GM19043 (cell line): ENCODE data around the gene PACRG.

ENCODE experiments used
- ATAC-seq: cut with Tn5 transposase; IDR thresholded peaks from one replicate; pipeline ENCODE4 v1.9.1; 2021; ENCODE audit warnings: low read depth; ENCODE audit not compliant: unreplicated experiment

PACRG gene

DNA sequence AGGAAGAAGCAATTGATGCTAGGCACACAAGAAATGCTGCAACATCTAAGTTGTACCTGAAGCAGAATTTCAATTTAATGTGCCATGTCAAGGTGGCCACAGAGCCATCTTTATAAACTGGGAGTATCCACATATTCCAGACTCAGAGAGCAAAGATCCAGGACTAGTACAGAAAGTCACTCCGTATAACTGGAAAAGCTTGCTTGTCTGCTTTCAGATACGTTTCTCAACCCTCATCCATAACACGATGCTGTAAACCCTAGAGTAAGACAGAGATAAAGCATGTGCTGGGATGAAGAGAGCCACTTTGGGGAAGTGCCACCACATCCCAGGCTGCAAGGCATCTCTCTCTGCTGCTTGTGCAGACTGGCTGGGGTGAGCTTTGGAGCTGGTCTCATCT, 134.7 kb downstream of the PACRG start:
- ATAC-seq, result no peak

DNA sequence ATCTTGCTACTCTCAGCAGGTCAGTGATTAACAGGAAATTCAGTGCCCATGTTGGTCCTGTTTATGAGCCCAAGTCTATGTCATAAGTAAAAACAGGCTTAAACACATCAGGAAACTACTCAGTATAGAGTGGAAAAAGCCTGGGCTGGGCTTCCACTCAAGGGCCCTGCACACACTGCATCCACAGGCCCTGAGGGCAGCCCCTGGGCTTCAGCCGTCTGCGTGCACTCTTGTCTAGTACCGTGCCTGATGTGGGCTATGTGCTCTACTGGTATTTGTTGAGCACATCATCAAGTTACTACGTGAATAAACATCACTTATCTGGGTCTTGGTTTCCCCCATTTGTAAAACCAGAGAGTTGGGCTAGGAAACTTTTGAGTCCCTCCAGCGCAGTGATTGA, 135.2 kb downstream of the PACRG start:
- ATAC-seq, result no peak

DNA sequence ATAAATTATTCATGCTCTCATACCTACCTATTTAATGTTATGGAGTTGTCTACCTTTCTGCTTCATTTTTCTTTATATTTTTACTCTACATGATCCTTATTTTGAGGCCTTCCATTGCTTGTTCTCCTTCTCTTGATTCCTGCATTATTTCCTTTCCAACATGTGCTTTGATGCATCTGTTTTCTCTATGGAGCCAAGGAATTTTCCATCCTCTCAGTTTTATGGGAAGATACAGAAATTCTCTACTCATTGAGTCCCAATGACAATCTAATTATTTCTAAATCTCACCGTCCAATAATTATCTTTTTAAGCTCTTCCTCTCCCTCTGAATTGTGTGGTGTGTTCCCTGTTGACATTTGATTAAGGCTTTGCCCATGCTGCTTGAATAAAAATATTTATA, 136.0 kb downstream of the PACRG start:
- no peak for ATAC-seq

DNA sequence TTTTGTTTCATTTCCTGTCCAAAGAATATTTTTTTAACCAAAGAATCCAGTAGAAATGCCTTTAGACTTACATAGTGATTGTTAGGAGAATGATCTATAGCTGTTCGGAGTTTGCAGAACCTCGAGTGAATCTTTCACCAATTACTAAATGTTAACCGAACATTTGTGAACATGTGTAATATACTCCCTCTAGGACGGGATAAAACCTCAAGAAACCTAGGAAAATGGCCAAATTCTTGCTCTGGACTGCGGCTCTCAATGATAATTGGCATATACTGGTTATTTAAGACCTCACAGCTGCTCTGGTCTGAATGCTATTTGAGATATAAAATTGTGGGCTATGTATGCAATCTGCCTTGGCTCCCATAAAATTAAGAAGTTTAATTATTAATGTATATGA, 137.1 kb downstream of the PACRG start:
- no peak for ATAC-seq

DNA sequence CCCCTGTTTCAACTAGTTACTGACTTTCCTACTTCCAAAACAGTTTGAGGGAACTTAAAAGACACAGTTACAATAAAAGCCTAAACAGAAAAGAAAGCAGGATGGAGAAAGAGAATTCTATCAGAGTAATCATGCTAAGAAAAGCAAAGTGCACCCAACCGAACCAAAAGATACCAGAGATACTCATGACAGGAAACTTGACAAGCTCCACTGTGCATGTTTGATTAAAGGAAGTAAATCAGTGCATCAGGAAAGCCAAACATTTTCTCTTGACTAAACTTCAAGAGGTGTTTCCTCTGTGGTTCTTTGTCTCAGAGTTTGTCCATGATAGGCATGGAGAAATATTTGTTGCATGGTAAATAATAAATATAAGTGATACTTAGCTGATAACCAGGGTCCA, 138.9 kb downstream of the PACRG start:
- ATAC-seq, result no peak

DNA sequence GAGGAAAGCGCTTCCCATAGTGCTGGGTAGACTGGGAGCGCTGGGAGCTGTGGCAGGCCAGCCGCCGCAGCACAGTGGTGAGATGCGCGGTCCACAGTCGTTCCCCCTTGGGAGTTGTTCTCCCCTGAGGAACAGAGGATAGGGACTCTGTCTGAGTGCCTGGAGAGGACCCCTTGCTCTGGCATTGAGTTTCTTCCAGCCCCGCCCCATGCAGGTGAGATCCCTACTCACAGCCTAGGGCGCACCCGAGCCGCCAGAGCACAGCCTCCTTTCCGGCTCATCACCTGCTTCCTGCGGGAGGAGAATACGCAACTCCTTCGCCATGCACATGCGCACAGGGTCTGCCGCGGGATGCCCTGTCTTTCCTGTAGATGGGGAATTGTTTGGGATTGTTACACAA, 140.6 kb downstream of the PACRG start:
- no peak for ATAC-seq

DNA sequence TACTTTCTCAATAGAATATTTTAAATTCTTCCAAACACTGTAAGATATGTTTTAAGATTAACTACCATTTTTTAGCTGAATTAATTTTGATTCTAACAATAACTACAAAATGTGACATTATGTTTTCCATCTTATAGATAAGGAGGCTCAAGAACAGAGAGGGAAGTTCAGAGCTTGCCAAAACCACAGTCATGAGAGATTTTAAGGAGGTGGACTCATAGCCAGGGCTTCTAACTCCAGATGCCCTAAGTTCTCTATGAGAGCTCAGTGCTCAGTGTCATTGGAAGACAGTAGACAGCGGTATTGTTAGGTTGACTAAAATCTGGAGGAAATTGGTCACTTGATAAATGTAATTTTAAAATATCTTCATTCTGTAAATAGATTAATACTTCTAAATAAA, 144.2 kb downstream of the PACRG start:
- no peak for ATAC-seq

DNA sequence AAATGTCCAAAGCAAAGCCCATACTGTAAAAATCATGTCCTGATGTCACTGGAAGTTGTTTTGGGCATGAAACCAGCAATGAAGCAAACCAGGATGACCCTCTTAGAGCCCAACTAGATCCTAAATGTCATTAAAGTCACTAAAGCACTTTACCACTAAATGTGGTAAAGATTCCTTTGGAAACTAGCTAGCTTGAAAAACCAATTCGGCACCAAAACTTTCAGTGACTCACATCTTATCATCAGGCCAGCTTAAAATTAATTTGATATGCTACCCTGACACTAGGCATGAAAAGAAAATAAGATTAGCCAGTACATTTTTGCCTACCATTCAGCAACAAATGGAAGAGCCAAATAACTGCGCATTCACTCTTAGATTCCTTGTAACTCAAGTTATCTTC, 145.8 kb downstream of the PACRG start:
- ATAC-seq, result no peak

DNA sequence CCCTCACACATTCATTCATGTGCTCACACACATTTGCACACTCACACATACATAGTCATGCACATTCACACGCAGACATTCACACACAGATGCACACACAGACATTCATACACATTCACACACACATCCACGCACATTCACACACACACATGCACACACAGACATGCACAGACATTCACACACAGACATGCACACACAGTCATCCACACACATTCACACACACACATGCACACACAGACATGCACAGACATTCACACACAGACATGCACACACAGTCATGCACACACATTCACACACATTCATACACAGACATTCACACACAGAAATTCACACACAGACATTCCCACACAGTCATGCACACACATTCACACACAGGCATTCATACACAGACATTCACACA, 147.3 kb downstream of the PACRG start:
- no peak for ATAC-seq

DNA sequence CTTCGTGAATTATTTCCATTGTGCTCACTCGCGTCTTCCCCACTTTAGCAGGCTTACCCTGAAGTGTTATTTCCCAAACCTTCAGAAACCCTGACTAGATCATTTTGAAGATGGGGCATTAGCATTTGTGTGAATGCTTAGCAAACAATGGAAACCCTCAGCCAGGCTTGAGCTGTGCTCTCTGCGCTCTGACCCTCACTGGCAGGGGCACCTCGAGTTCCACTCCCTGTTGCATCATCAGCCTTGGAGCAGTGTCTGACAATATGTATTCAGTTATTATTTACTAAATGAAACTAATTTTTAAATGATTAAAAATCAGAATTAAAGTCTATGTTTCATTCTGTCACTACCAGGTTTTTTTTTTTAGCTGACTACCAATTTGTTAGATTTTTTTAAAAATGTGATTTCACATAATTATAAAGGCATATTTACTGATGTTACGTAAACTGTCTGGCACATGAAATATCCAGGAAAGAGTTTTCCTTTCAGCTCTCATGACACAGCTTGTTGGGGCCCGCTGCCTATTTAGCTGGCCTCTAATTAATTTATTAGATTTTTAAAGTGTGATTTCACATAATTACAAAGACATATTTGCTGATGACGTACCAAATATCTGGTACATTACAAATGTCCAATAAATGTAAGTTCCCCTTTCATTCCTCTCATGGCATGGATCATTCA, 155.2 kb downstream of the PACRG start:
- ATAC-seq, result no peak

DNA sequence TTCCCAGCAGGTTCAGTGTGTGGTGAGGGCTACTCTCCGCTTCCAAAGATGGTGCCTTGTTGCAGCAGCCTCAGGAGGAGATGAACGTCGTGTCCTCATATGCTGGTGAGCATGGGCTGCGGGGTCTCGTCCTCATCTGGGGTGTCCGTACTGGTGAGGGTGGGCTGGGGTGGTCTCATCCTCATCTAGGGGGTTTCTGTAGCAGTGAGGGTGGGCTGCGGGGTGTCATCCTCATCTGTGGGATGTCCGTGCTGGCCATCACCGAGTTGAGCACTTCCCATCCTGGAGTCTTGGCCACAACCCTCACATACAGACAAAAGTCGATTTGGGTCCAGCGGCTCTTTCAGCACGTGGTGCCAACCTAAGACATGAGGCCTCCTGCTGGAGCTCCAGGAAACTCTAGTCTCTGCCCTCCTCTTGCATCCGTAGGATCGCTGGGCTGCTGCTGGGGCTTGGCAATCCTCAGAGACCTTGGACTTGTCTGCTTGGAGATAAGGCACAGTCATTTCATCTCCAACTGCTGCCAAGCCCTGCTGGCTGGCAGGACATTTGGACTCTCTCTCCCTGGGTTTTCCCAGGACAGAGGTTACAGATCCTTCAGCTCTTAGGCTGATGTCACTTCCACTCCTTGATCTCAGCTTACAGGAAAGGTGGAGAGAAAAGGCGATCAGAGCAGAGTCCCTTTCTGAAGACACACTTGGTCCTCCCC, 160.4 kb downstream of the PACRG start:
- ATAC-seq, result no peak

DNA sequence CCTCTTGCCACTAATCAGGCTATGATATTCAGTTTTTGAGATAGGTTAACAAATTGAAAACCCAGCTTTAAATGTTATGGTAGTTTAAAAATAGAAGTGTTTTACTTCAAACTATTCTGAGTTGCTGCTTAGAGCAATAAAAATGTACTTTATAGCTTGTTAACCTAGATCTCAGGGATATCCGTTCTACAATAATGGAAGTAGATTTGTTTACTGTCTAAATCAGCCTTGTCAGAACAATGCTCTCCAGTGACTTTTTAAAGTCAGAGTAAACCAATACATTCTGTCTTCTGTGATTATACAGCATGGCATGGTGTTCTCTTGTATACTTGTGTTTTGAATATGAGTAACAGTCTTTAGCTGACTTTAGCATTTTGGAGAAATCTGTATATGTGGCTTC, 161.5 kb downstream of the PACRG start:
- ATAC-seq, result no peak

DNA sequence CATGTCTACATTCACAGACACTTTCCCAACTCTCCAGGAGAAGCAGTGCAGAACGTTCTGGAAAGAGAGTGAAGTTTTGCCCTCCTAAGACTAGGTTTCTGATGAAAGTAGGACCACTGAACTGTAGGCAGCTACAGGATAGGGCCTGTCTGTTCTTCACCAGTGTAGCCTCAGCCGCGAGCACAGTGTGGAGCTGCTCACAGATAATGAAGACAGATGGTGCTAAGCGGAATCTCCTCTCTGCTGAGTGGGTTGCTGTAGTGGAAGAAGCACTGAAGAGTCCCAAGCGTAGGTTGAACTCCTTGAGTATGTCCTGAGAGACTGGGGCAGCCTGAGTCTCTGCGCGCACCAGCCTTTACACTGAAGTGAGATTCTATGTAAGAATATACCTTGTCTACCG, 170.2 kb downstream of the PACRG start:
- ATAC-seq, result no peak

DNA sequence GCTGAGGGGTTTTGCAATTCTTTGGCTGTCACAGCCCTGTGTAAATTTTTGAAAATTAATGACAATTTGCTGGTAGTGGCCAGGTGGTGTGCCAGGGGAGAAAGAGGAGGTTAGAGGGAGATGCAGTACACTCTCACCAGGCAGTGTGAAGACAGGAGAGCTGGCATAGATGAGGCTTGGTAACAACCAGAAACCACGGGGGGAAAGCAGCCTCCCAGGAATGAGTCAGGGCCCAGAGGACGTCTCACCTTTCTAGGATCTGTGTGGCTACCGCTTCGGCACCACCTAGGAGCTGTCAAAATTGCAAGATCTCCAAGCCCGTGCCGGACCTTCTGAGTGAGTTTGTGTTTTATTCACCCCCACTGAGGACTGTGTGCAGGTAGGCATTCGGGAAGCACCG, 171.4 kb downstream of the PACRG start:
- no peak for ATAC-seq

DNA sequence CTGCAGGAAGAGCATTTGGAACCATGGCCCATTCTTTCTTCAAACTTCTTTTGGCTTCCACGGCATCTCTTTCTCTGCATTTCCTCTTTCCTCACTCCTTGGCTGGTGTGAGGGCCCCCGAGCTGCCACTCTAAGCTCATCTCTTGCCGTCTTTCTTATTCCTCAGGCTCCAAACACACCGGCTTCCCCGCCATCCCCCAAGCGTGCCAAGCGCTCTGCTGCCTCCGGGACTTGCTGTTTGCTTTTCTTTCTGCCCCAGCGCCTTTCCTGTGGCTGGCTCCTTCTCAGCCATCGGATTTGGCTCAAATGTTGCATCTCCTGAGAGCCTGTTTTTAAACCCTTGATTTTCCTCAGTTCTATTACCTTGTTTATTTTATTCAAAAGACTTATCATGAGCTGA, 172.7 kb downstream of the PACRG start:
- ATAC-seq, result no peak

DNA sequence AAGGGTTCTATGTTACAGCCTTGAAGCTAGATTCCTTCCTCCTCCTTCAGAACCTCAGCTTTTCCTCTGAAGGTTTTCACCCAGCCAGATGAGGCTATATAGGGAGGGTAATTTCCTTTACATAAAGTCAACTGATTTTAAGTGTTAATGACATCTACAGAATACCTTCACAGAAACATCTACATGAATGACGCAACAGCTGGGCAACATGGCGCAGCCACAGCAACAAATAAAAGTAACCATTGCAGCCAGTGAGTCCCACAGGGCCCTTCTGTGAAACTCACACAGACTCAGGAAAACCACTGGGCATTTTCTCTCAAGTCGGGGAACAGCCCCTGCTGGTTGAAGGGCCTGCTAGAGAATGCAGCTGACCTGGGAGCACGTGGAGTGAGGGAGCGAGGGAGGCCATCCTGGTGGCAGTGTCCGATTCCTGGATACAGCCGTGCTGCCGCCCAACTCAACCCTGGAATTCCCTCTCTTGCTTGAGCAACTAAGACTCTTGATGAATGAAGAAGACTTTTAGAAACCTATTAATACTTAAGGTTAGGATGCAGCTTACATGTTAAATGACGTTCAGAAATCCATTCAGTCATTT, 176.4 kb downstream of the PACRG start:
- no peak for ATAC-seq

DNA sequence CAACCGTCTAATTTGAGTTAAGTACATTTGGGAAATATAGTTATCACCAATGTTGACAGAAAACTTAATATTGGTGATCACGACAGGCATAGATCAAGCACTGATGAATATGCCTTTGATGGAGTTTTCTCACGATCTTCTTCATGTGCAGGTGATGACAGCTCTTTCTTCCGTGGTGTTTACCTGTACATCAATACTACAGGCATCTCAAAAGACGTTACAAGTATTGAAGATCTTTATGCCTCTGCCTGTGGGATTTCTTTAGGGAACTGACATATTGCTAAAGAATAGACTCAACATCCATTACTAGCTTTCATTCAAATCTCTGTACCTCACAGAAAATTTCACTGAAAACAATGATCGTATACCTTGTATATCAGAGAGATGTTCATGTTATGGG, 178.7 kb downstream of the PACRG start:
- ATAC-seq, result no peak

DNA sequence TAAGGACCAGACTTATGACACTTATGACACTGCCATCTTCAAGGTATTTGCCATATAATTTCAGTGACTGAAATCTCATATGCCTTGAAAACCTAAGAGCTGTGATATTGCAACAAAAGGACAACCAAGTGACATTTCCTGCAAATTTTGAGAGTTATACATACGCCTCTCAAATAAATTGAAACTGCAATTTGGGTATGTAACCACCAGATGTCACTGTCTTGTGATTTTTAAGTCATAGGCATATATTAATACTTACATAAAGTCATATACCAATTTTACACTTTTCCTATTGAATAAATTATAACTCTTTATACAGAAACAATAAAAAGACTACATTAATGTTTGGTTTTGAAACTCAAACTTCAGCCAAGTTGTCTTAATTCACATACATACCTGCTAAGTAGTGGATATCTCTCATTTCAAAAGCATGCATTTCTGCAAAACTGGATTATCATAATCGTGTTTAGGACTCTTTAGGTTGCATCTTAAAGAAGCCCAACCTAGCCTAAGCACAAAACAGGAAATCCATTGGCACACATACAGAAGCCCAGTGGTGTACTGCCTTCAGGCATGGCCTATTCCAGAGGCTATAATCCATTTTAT, 180.2 kb downstream of the PACRG start:
- no peak for ATAC-seq

DNA sequence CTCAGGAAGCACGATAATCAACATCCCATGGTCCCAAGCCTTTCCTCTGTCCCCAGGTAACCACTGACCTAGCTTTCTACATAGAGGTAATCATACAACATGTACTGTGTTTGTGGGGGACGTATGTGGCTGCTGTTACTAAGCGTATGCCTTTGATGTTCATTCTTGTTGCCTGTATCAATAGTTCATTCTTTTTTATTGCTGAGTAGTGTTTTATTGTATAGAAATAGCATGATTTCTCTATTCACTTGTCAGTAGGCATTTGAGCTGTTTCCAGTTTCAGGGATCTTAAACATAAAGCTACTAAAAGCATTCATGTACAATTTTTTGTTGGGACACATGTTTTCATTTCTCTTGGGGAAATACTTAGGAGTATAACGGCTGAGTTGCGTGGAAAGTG, 185.4 kb downstream of the PACRG start:
- no peak for ATAC-seq

DNA sequence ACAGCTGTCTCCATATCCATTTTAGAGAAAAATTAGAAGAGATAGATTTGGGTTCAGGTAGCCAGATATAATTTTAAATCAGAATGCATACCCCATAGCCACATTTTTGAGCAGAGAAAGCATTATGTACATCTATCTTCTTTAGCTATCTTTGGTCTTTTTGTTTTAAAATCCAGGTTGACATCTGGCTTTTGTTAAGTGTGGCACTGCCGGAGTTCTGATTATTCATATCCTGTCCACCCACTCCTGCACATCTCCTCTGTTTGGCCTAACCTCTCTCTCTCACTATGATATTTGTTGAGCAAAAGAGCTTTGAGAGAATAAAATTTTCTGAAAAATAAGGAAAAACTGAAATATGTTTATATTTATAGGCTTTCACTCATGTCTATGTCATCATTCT, 189.7 kb downstream of the PACRG start:
- ATAC-seq, result no peak

DNA sequence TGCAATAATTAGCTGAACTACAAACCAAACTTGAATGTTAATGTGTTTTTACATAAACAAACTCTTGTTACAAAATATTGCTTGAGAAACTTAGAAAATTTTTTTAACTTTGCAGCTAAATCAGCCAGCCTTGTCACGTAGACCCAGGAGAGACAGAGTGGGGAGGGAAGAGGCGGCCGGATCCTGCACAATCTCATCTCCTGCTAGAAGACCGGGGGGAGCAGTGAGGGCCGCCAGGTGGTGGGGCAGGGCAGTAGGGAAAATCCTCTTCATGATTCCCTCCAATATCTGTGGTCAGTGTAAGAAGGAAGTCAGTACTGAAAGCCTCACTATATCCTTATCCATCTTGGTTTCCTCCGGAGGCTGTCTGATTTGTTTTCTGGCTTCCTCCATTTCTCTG, 193.3 kb downstream of the PACRG start:
- no peak for ATAC-seq

DNA sequence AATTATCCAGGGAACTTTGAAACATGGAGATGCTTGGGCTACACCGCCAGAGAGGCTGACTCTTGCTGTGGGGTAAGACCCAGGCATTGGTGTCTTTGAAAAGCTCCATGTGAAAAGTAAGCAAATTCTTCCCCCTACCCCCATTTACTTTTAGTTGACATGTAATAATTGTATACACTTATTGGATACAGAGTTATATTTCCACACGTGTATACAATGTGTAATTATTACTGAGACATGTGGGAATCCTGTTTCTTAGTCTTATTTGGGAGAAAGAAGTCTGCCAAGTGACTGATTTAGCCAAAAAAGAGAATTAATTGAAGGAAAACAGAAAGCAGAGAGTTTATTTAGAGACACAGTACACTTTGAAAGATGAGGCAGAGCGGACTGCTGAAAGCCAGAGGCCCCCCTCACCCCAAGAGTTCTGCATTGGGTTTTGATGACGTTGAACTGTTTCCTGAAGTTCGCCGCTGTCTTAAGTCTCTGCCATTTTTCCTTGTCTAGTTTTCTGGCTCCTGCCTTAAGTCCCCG, 193.8 kb downstream of the PACRG start:
- ATAC-seq, result no peak
